ENCODE results near the gene FAF1.

DNA sequence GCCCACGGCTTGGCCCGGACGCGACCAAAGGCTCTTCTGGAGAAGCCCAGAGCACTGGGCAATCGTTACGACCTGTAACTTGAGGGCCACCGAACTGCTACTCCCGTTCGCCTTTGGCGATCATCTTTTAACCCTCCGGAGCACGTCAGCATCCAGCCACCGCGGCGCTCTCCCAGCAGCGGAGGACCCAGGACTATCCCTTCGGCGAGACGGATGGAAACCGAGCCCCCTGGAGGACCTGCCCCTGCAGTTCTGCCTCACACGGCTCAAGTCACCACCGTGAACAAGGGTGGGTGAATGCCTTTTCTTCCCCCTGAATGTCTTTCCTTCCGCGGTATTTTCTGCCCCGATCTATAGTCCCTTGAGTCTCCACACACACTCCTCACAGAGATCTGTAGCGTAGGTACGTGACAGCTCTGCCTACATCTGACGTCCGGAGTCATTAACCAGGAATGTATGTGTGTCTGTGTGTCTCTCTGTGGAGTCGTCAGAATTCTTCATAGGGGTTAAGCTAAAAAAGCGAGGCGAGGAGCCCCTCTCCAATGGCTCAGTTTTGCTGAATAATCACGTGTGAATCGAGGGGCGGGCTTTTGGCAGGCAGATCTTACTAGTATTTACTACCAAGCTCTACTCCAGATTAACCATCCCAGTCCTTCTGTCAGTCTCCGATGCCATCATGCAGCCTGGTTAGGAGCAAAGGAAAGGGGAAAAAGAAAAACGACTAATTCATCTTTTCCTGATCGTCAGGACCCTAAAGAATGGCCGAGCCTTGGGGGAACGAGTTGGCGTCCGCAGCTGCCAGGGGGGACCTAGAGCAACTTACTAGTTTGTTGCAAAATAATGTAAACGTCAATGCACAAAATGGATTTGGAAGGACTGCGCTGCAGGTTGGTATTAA is 9.8 kb upstream of the FAF1 start, which contains the start of gene CDKN2C:
- TF ChIP-seq, protein P1, sequence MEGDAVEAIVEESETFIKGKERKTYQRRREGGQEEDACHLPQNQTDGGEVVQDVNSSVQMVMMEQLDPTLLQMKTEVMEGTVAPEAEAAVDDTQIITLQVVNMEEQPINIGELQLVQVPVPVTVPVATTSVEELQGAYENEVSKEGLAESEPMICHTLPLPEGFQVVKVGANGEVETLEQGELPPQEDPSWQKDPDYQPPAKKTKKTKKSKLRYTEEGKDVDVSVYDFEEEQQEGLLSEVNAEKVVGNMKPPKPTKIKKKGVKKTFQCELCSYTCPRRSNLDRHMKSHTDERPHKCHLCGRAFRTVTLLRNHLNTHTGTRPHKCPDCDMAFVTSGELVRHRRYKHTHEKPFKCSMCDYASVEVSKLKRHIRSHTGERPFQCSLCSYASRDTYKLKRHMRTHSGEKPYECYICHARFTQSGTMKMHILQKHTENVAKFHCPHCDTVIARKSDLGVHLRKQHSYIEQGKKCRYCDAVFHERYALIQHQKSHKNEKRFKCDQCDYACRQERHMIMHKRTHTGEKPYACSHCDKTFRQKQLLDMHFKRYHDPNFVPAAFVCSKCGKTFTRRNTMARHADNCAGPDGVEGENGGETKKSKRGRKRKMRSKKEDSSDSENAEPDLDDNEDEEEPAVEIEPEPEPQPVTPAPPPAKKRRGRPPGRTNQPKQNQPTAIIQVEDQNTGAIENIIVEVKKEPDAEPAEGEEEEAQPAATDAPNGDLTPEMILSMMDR (conservative IDR thresholded peaks at IDR 0.05; ENCODE audit: low read depth, low read length): 0 out of 2 replicates have a peak, but pooled peaks have one; percentile 16
- TF ChIP-seq EZH2 (IDR thresholded peaks at IDR 0.05; ENCODE audit: borderline replicate concordance, low read depth, low read length, poor library complexity, severe bottlenecking): no peak
